Neuronal stem cell (in vitro differentiated cells): ENCODE measurements around the gene ASS1.

Experiments
- DNase-seq: peaks from one replicate; pipeline ENCODE4 v3.0.0-alpha.2; 2013; ENCODE audit warnings: low spot score
- H2AFZ ChIP-seq: one replicate; pipeline ENCODE4 v1.6.1; 2013; ENCODE audit warnings: mild to moderate bottlenecking, low read length, inconsistent platforms
- H2AK5ac ChIP-seq: 2 replicates; pipeline ENCODE4 v1.6.1; 2013; ENCODE audit warnings: low read depth, mild to moderate bottlenecking, inconsistent platforms, low read length, moderate library complexity, mixed read lengths
- H2BK120ac ChIP-seq: 2 replicates; pipeline ENCODE4 v1.6.1; 2013; ENCODE audit warnings: low read depth, mild to moderate bottlenecking, inconsistent platforms, low read length, moderate library complexity, mixed read lengths
- H2BK12ac ChIP-seq: one replicate; pipeline ENCODE4 v1.6.1; 2013; ENCODE audit warnings: low read length, inconsistent platforms
- H2BK15ac ChIP-seq: 2 replicates; pipeline ENCODE4 v1.6.1; 2013; ENCODE audit warnings: mild to moderate bottlenecking, low read length, inconsistent platforms, mixed read lengths
- H2BK5ac ChIP-seq: one replicate; pipeline ENCODE4 v1.6.1; 2013; ENCODE audit warnings: inconsistent platforms, mild to moderate bottlenecking, low read length, moderate library complexity
- H3K14ac ChIP-seq: one replicate; pipeline ENCODE4 v1.6.1; 2013; ENCODE audit warnings: low read length, inconsistent platforms
- H3K18ac ChIP-seq: 2 replicates; pipeline ENCODE4 v1.6.1; 2013; ENCODE audit warnings: low read length, inconsistent platforms
- H3K23ac ChIP-seq: 2 replicates; pipeline ENCODE4 v1.6.1; 2013; ENCODE audit warnings: low read depth, mild to moderate bottlenecking, mixed read lengths, low read length, inconsistent platforms; ENCODE audit not compliant: poor library complexity
- H3K27ac ChIP-seq: replicated peaks from 3 replicates; pipeline ENCODE4 v1.5.1; 2013; ENCODE audit warnings: low read length, inconsistent platforms
- H3K27me3 ChIP-seq, 3 experiments: 2 replicates each; pipeline ENCODE4 v1.6.1; 2013; ENCODE audit warnings: low read length in 3 of 3, mild to moderate bottlenecking in 2 of 3, inconsistent platforms in 1 of 3, low read depth in 1 of 3, mixed read lengths in 1 of 3, moderate library complexity in 1 of 3; ENCODE audit not compliant: control insufficient read depth in 3 of 3, insufficient read depth in 3 of 3
- H3K36me3 ChIP-seq, 2 donors: replicated peaks in 1 of 2; 2 replicates each; pipeline ENCODE4 v1.6.1; 2013; ENCODE audit warnings: low read length in 2 of 2; ENCODE audit not compliant: control insufficient read depth in 2 of 2, insufficient read depth in 2 of 2
- H3K4ac ChIP-seq: 2 replicates; pipeline ENCODE4 v1.6.1; 2013; ENCODE audit warnings: inconsistent platforms, mild to moderate bottlenecking, low read length, moderate library complexity
- H3K4me1 ChIP-seq, 2 donors: 1 replicate in 1 of 2; 2 replicates in 1 of 2; pipeline ENCODE4 v1.6.1; 2013; ENCODE audit warnings: low read length in 2 of 2, low read depth in 1 of 2; ENCODE audit not compliant: control insufficient read depth in 2 of 2, insufficient read depth in 1 of 2
- H3K4me2 ChIP-seq: one replicate; pipeline ENCODE4 v1.6.1; 2013; ENCODE audit warnings: mild to moderate bottlenecking, low read length, inconsistent platforms; ENCODE audit not compliant: insufficient read depth, poor library complexity, severe bottlenecking
- H3K4me3 ChIP-seq, 2 donors: 2 replicates each; pipeline ENCODE4 v1.5.1; 2013; ENCODE audit warnings: low read length in 2 of 2, mild to moderate bottlenecking in 2 of 2, inconsistent platforms in 1 of 2, moderate library complexity in 1 of 2
- H3K79me1 ChIP-seq: one replicate; pipeline ENCODE4 v1.6.1; 2013; ENCODE audit warnings: low read depth, mild to moderate bottlenecking, inconsistent platforms, low read length, moderate library complexity
- H3K9ac ChIP-seq: one replicate; pipeline ENCODE4 v1.6.1; 2013; ENCODE audit warnings: mild to moderate bottlenecking, low read depth, low read length, inconsistent platforms; ENCODE audit not compliant: poor library complexity
- H3K9me3 ChIP-seq, 2 donors: replicated peaks in 1 of 2; 2 replicates each; pipeline versions ENCODE3 to v1.6.1; 2013; ENCODE audit warnings: low read length in 2 of 2, mild to moderate bottlenecking in 2 of 2, inconsistent platforms in 1 of 2, low read depth in 1 of 2, mixed read lengths in 1 of 2, moderate library complexity in 1 of 2; ENCODE audit not compliant: control insufficient read depth in 2 of 2, insufficient read depth in 1 of 2
- H4K8ac ChIP-seq: one replicate; pipeline ENCODE4 v1.6.1; 2013; ENCODE audit warnings: low read depth, mild to moderate bottlenecking, inconsistent platforms, low read length, moderate library complexity
- H4K91ac ChIP-seq: one replicate; pipeline ENCODE4 v1.6.1; 2013; ENCODE audit warnings: low read length, low read depth, mild to moderate bottlenecking, inconsistent platforms; ENCODE audit not compliant: poor library complexity
- WGBS, 2 donors: extraction: QIAGEN DNeasy Blood & Tissue Kit; methylation state at CpG; one replicate each; pipeline ENCODE4 v1.1.7; 2013; ENCODE audit warnings: missing lambda C conversion rate in 2 of 2, mixed read lengths in 1 of 2; ENCODE audit not compliant: insufficient read length in 2 of 2, insufficient replicate concordance in 1 of 2; ENCODE audit errors: extremely low coverage in 2 of 2; 5-methylcytosine and 5-hydroxymethylcytosine counted together

Gene ASS1

DNA sequence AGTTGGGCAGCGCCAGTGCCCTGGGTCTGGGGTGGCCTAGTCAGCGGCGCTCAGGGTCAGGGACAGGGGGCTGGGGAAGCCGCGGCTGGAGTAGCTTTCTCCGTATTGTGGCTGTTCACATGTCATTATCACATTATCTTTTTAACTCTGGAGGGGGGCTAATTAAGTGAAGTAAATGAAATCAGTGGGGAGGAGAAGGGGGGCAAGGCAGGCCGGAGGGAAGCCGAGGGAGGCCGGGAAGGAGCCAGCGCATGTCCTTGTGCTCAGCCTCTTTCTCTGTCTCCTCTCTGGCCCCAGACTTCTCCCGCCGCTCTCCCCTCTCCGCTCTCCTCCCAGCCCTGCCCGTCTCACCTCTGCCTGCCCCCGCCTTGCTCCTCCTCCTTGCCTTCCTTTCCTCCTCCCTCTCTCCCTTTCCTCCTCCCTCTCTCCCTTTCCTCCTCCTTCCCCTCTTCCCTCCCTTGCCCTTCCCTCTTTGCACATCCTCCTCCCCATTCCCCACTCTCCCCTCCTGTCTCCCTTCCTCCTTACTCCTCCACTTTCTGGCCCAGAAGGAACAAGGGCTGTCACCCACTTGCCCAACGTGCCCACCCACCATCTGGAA is 38.7 kb downstream of the ASS1 start:
- peaks cover 4 to 16% of the 10 kb centered on the region in 2 donors for H3K4me1 ChIP-seq
- no peak overlapping the region for H2BK12ac ChIP-seq
- H4K91ac ChIP-seq: no peak overlapping the region
- no peak for DNase-seq
- no peak overlapping the region for H3K23ac ChIP-seq
- peak overlapping the region; percentile 78 for H2AK5ac ChIP-seq
- H2BK5ac ChIP-seq: no peak overlapping the region
- no peaks in the 10 kb centered on the region for H3K36me3 ChIP-seq
- H4K8ac ChIP-seq: no peak overlapping the region
- no peak overlapping the region for H2BK15ac ChIP-seq
- H3K4ac ChIP-seq: no peak overlapping the region
- H3K27me3 ChIP-seq: peaks cover 0 to 94% (median 3%) of the 10 kb centered on the region in 3 experiments
- H2BK120ac ChIP-seq: no peak overlapping the region
- no CpG with 5 or more reads among the region's 16 CpGs for WGBS, 2 donors
- H3K18ac ChIP-seq: peak overlapping the region; percentile 27
- H3K27ac ChIP-seq: no peak overlapping the region
- H3K4me2 ChIP-seq: no peak overlapping the region
- no peaks in the 10 kb centered on the region for H3K79me1 ChIP-seq
- peak overlapping the region; percentile 59 for H2AFZ ChIP-seq
- H3K4me3 ChIP-seq: no peak overlapping the region
- H3K9ac ChIP-seq: peak overlapping the region; percentile 73
- no peaks in the 10 kb centered on the region for H3K9me3 ChIP-seq
- no peak overlapping the region for H3K14ac ChIP-seq

DNA sequence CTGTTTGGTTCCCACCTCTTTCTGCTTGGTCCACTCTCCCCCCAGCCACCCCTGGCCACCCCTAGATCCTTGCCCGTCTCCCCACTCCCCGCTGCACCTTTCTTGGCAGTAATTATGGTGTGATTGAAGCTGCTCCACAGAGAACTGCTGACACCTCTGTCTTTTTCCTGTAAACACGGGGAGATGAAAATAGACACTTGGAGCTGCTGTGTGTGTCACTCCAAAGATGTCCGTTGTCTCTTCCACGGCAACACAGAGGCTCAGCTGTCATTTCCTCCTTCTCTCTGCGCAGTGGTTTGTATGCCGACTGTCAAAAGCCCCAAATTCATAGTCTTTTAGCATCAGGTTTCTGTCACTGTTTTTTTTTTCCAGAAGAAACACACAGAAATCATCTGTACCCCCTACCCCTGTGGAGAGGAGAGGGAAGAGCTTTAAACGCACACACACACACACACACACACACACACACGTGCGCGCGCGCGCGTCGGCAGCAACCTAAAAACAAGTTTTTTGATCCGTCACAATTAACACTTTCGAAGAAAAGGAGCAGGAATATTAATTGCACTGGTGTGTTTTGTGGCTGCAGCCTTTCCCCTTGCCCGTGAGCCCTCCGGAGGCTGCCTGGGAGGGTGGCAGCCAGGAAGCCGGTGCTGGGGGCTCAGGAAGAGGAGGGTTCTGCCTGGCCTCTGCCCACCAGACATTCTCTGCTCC is 39.8 kb downstream of the ASS1 start:
- no peak overlapping the region for H2BK12ac ChIP-seq
- no peak overlapping the region for H3K23ac ChIP-seq
- no peak overlapping the region for H3K4ac ChIP-seq
- H4K91ac ChIP-seq: no peak overlapping the region
- DNase-seq: no peak
- no peak overlapping the region for H3K14ac ChIP-seq
- peaks cover 0 to 88% (median 3%) of the 10 kb centered on the region in 3 experiments for H3K27me3 ChIP-seq
- H2AFZ ChIP-seq: no peak overlapping the region
- H4K8ac ChIP-seq: no peak overlapping the region
- H3K36me3 ChIP-seq: no peaks in the 10 kb centered on the region
- H3K18ac ChIP-seq: no peak overlapping the region
- H3K9me3 ChIP-seq: no peaks in the 10 kb centered on the region
- no peak overlapping the region for H3K4me2 ChIP-seq
- H2AK5ac ChIP-seq: peak overlapping the region; percentile 78
- H2BK15ac ChIP-seq: peak overlapping the region; percentile 26
- H2BK5ac ChIP-seq: no peak overlapping the region
- no peak overlapping the region for H3K27ac ChIP-seq
- H3K79me1 ChIP-seq: no peaks in the 10 kb centered on the region
- no peak overlapping the region for H2BK120ac ChIP-seq
- peaks cover 0 to 11% of the 10 kb centered on the region in 2 donors for H3K4me1 ChIP-seq
- WGBS, 2 donors: no CpG with 5 or more reads among the region's 21 CpGs
- H3K4me3 ChIP-seq: no peak overlapping the region
- no peak overlapping the region for H3K9ac ChIP-seq

DNA sequence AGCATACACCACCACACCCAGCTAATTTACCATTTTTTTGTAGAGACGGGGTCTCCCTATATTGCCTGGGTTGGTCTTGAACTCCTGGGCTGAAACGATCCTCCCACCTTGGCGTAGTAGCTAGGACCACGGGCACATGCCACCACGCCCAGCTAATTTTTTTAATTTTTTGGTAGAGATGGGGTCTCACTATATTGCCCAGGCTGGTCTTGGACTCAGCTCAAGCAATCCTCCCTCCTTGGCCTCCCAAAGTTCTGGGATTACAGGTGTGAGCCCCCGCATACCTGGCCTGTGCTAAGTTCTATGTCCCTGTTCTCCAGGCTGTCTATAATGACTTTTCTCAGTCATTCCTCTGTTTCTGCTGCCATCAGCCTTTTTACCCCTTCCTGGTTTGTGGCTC is 41.3 kb downstream of the ASS1 start:
- no peak overlapping the region for H3K4ac ChIP-seq
- no peak overlapping the region for H3K4me2 ChIP-seq
- no peak overlapping the region for H3K4me3 ChIP-seq
- no peaks in the 10 kb centered on the region for H3K79me1 ChIP-seq
- H3K18ac ChIP-seq: no peak overlapping the region
- H2AK5ac ChIP-seq: no peak overlapping the region
- H3K27me3 ChIP-seq: peaks cover 0 to 81% (median 3%) of the 10 kb centered on the region in 3 experiments
- peaks cover 0 to 12% of the 10 kb centered on the region in 2 donors for H3K4me1 ChIP-seq
- H2BK15ac ChIP-seq: no peak overlapping the region
- no peak overlapping the region for H2BK12ac ChIP-seq
- H4K8ac ChIP-seq: no peak overlapping the region
- no peak overlapping the region for H3K14ac ChIP-seq
- no peak overlapping the region for H2BK120ac ChIP-seq
- H4K91ac ChIP-seq: no peak overlapping the region
- no peak overlapping the region for H2BK5ac ChIP-seq
- H3K9ac ChIP-seq: no peak overlapping the region
- WGBS, 2 donors: no CpG with 5 or more reads among the region's 6 CpGs
- no peaks in the 10 kb centered on the region for H3K9me3 ChIP-seq
- no peak for DNase-seq
- H3K23ac ChIP-seq: no peak overlapping the region
- no peaks in the 10 kb centered on the region for H3K36me3 ChIP-seq
- no peak overlapping the region for H3K27ac ChIP-seq
- H2AFZ ChIP-seq: no peak overlapping the region

DNA sequence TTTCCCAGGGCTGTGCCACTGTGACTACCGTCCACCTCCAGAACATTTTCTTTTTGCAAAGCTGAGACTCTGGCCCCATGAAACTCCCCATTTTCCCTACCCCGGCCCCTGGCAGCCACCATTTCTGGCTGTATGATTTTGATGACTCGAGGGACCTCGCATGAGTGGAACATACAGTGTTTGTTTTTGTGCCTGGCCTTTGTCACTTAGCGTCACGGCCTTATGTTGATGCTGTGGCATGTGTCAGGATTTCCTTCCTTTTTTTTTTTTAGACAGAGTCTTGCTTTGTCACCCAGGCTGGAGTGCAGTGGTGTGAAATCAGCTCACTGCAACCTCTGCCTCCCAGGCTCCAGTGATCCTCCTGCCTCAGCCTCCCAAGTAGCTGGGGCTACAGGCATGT is 42.7 kb downstream of the ASS1 start:
- no CpG with 5 or more reads among the region's 6 CpGs for WGBS, 2 donors

More for the DNA sequence above, 42.7 kb downstream of the ASS1 start:
- Histone ChIP-seq H2BK15ac (no peak overlapping the region), H3K79me1 (no peaks in the 10 kb centered on the region), H4K91ac (no peak overlapping the region), H2BK120ac (no peak overlapping the region), H3K14ac (no peak overlapping the region), H2AK5ac (no peak overlapping the region), H3K9me3 (no peaks in the 10 kb centered on the region), H3K9ac (no peak overlapping the region), H4K8ac (no peak overlapping the region), H3K4me1 (peaks cover 0 to 5% of the 10 kb centered on the region in 2 donors), H3K18ac (no peak overlapping the region), H3K4me2 (no peak overlapping the region), H3K27me3 (peaks cover 0 to 67% (median 3%) of the 10 kb centered on the region in 3 experiments), H3K4me3 (no peak overlapping the region), H3K4ac (no peak overlapping the region), H3K23ac (no peak overlapping the region), H2BK12ac (no peak overlapping the region), H2BK5ac (no peak overlapping the region), H2AFZ (no peak overlapping the region), H3K36me3 (no peaks in the 10 kb centered on the region), H3K27ac (no peak overlapping the region)
- no peak for DNase-seq
